ENCODE results near the gene KLKB1.

KLKB1 gene

DNA sequence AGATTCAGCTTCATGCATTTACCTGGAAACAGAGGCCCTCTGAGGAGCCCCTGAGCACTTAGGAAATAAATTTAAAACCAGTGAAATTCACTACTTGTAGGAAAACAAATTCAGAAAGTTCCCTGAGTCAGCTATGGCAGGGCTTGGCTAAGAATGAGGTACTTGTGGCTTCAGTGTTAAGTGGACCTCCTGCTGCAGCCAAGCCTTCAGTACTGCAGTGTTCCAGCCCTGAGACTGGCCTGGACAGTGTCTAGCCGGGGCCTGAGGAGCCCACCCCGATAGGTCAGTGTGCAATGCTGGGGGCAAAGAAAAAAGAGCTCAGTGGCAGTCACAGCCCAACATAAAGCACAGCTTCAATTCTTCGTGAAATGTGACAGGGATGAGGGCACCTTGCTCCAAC is 80.6 kb downstream of the KLKB1 start:
- DNase-seq (ENCODE audit: low read depth in 2 of 2) = no peak
